HG02852 (cell line): ENCODE results near the gene MAPRE2.

Source experiments
- ATAC-seq: cut with Tn5 transposase; IDR thresholded peaks from one replicate; pipeline ENCODE4 v1.9.1; 2021; ENCODE audit warnings: mild to moderate bottlenecking, moderate library complexity; ENCODE audit not compliant: unreplicated experiment

The MAPRE2 gene

DNA sequence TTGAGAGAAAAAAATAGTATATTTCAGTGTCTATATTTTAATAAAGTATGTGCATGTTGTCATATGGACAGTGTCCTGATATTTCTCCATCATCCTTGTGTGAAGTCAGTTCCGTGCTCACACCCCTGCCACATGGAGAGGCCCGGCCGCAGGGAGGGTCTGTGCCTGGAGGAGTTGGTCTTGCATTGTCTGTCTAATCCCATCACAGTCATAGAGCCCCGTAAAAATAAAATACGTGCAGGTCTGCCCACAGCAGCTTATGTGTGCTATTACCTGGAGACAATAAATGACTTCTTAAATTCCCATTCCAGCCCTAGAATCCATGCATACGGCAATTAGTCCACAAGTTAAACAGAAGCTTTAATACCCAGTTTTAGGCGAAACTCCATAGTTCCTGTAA lies 20.1 kb downstream of the MAPRE2 start:
- no peak for ATAC-seq

DNA sequence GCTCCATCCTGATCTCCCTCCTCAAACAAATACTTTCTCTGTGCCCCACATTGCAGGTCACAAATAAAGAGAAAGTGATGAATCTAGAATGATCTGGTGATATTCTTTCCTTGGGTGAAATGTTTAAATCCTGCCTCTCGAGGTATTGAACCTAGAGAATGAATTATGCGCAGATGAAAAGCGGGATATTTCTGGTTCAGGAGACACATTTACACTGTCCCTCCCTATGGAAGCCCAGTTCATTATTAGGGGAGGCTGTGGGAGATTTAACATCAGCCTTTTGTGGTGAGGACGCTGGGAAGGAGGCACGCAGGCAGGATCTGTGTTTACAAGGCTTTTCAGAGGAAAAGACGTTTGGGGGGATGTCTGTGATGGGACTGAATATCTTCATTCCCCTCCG lies 20.6 kb downstream of the MAPRE2 start:
- ATAC-seq: no peak

DNA sequence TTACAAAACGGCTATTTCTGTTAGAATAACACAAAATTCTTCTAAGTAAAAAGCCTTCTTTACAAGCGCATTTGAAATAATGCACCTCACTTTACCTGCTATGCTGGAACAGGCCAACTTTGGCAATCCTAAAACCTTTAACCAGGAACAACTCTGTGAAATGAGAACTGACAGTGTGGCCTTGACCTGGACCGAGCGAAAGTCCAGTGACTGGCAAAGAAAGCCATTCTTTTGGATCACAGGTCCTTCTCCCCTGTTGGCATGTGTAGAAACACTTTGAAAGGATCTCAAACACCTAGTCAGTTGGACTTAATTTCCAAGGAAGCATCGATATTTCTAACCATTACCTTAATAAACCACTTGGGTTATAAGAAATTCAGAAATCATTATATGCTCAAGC lies 21.2 kb downstream of the MAPRE2 start:
- ATAC-seq: no peak

DNA sequence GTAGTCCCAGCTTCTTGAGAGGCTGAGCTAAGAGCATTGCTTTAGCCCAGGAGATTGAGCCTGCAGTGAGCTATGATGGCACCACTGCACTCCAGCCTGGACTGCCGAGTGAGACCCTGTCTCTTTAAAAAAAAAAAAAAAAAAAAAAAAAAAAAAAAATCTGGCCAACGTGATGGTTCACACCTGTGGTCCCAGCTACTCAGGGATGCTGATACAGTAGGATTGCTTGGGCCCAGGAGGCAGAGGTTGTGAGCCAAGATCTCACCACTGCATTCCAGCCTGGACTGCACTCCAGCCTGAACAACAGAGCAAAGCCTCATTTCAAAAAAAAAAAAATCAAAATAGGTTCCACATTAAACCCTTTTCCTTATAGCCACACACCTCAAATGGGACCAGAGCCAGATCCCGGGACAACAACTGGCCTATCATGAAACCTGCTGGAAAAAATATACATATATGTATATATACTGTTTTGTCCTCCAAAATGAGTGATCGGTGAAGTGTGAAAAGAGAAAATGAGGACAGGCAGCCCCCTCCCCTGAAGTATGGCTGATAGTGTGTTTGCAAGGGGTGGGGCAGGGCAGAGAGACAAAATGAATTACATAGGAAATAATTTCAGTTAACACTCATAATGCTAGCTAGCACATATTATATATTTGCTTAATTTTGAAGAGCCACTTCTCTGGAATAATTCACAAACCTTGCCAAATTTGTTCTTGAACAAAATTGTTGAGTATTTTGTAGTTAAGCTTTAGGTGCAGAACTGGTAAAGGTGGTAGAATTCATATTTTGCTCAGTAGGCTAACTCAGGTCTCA lies 22.9 kb downstream of the MAPRE2 start:
- no peak for ATAC-seq

DNA sequence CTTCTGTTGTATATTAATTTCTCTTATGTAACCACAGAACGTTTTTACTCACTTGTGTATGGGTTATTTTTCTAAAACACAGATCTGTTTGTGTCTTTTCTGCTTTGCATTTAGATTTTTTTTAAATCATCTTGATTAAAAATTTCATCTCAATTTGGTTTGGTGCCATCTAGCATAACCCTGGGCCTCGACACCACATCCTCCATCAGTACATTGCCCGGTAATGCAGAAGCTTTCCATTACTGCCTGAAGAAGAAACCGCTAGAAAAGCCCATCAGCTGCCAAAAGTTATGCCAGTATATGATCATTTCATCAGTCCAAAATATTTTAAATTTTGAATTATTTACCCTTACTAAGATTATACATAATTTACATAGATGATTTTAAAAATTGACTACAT lies 26.2 kb downstream of the MAPRE2 start:
- ATAC-seq: no peak

DNA sequence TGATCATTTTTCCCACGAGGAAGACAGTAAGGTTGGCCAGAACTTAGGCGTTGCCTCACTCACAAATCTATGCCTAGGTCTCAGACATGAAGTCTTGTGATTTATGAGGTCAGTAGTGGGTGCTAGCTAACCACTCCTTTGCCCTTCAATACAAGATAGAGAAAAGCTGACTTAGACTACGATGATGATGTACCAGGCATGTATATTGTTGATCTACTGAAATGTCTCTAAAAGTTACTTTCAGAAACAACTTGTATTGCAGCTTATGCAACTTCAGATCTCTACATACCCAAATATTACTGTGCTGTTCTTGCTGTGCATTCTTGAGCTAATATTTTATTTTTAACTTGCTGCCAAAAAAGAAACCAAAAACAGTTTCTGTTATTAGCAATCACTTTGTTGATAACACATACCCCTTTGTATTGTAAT lies 30.6 kb downstream of the MAPRE2 start:
- no peak for ATAC-seq

DNA sequence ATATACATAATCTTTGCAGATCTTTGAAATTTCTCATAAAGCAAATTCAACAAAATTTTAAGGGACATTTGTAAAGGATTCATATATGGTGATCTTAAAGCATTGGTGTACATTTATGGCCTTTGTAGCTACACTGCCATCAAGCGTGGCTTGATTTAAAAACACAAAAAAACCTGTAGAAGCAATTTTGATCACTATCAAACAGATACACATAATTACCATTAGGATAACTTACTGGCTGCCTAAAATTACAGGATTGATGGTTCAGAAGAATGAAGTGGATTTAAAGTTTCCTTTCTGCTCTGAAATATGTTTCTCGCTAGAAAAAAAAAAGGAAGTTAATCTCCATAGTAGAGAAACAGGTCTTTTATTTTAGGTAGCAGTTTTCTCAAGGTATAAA lies 31.4 kb downstream of the MAPRE2 start:
- no peak for ATAC-seq

DNA sequence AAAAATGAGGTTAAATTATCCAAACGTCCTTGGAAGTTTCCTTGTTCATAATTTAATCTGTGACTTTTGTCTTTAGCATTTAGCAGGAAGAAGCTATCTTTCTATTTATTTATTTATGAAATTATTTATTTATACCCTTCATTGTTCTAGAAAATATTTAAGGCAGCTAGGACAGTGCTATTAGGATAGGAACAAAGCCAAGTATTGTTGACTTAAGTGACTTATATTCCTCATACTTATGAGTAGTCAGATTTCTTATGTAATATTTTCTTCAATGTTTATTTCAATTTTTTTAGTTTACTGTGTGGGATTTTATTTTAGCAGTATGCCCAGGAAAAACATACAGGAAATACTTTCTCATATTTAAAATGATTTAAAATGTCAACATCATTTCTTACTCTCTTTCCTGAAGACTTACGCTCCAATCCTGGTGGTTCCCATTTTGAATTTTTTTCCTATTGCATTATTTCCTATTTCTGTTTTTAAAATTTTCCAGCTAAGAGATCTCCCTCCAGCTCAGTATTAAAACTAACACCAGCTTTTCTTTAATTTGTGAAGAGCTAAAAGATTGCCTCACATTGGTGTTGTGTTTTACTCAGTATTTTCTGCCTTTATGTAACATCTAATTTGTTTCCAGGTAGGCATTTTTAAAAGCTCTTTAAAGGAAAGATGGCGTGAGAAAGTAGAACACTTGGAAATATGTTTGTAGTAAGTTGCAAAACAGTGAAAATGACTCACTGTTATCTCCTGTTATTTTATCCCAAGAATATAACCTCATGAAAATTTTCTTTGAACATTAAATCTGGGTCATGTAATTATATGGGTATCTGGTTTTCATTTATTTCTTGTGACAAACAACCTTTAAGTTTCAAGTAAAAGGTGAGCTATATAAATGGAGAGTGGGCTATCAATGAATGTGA lies 32.2 kb downstream of the MAPRE2 start:
- ATAC-seq: no peak

DNA sequence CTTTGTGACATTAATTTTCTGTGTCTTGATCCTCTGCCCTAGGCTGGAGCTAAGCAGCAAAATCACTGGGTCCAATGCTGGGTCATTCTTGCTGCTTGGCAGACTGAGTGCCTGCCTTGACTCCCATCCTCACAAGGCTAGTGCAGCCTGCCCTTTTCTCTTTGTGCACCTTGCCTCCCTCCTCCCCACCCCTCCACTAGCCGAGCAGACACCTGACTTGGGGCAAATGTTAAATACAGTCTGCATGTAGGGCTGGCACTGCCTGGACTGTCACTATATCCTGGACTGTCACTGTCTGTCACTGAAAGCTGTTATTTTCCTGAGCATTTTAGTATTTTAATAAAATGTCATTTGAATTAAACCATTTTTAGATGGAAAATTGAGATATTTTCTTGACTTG lies 33.4 kb downstream of the MAPRE2 start:
- ATAC-seq: no peak

DNA sequence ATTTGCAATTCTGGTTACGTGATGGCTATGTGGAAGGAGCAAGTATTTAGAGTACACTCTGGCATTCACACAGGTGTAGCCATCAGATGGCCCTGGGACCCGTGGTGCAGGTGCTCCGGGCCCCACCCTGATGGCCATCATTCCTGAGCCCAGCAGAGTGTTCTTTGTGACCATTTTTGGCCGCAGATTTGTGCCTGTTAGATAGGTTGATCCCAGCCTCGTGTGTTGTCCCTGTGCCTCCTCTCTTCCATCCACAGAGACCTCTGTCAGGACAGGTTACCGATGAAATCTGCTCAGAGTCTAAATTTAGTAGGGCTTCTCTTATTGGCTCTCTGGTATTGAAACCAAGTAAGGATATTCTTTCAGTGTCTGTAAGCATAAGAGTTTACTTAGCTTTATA lies 33.9 kb downstream of the MAPRE2 start:
- no peak for ATAC-seq

DNA sequence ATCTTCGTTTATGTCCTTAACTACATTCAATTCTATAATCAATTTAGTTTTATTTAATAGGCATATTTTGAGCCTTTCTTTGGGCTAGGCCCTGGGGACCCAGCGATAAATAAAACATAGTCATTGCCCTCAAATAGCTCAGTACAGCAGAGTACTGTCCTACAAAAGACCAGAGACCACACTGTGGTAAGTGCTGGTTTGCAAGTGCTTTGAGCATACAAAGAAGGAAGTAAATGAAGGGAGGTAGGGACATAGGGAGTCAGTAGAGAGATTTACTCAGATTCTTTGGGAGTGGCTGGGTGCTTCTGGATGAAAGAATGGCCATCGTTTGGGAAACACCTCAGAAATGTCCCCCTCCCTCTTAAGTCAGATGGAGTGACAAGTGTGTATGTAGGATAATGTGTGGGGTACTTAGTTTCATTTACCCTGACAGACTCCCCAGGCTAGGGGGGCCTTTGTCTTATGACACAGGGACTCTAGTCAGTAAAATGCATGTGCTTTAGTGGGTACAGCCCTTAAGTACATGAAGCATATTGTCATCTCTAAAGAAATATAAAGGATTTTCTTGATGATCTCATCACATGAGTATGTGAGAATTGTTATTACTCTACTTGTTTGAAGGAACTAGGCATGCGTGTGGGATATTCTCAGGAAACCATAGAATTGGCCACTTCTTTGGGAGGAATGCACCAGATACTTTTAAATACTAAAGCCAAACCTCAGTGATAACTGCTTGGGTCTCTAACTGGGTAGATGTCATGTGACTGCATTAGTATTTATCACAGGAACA lies 35.1 kb downstream of the MAPRE2 start:
- no peak for ATAC-seq

DNA sequence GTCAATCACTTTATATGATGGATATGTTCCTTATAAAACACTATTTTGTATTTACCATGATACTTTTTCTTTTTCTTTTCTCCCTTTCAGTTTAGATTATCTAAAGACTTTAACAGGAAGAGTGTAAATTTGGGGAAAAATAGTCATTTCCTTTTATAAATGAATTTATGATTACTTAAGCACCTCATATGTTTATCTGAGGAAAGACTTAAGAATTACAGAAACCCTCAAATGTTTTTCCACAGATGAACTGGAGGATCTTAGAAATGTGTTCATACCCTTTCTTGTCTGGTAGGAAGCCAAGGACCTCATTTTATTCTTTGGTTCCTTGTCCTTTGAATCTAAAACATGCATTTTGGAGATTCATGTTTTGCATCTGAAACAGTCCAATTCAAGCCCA lies 36.7 kb downstream of the MAPRE2 start:
- no peak for ATAC-seq

DNA sequence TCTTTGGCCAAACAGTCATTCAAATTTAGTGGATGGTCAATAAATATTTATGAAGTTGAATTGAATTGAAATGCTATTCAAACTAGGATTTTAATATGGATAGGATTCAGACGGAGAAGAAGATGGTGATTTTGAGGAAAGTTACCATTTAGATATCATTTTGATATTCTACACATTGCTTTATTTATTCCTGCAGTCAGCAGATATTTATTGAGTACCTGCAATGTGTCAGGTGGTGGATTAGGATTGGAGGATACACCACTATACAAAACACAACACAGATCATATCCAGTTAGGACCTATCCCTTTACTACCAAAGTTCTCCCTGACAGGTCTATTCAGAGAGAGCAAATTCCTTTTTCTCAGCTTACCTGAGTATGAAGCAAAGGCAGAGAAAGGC lies 38.8 kb downstream of the MAPRE2 start:
- no peak for ATAC-seq

DNA sequence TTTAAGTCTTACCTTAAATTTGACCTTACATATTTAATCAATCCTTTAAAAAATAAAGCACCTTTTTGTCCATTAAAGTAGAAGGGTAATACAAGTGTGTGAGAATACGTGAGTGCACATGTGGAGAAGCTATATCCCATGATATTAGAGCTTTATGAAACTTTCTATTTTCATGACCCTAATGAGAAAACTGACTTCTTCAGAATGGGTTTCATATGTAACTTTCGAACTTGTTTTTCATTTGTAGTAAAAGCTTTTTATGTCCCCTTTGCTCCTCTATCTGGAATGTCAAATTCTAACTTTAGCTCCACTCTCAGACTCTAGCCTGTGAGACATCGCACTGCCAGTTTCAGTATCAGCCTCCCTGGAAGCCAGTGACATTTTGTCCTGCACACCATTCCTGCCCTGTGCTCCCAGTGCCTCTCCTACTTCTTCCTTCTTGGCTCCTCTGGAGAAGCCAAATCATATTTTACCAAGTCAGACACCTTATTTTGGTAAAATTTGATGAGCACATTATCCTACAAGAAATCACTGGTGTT lies 42.0 kb downstream of the MAPRE2 start:
- ATAC-seq: no peak

DNA sequence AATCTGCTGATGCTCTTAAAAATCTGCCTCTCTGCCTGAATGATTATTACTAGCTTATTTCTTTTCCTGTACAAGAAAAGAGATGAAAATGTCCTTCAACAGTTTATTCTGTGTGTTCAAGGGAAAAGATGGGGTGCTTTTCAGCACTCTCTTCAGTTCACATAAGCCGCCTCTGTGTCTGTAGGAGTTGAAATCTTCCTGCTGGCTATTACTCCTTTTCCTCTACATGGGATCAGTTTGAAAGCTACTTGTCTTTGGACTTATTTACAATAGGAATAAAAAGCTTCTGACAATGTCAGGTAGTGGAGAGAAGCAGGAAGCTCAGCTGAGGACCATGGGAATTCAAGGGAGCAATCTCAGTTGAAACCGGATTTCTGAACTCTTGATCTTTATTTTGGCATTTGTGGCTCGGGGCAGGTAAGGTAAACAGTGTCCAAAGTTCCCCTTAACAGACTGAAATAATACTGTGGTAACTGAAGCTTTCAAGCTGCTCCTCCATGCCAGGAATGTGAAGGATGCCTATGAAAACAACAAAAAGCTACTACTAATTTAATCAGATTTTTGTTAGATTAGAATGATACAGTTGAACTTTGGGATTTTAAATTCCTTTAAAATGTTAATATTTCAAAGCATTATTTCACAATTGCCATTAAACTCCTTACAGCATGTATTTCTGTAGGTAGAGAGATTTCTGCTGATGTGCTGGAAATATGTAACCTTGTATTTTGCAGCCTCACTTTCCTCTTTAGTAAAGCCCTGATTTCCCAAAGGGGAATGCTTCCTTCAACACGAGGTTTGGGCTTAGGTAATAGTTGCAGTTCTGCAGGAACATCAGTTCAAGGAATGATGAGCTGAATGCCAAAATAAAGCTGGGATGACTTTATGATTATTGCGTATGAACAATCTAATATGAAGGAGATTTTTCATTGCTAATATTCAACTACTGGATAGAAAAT lies 43.6 kb downstream of the MAPRE2 start:
- no peak for ATAC-seq

DNA sequence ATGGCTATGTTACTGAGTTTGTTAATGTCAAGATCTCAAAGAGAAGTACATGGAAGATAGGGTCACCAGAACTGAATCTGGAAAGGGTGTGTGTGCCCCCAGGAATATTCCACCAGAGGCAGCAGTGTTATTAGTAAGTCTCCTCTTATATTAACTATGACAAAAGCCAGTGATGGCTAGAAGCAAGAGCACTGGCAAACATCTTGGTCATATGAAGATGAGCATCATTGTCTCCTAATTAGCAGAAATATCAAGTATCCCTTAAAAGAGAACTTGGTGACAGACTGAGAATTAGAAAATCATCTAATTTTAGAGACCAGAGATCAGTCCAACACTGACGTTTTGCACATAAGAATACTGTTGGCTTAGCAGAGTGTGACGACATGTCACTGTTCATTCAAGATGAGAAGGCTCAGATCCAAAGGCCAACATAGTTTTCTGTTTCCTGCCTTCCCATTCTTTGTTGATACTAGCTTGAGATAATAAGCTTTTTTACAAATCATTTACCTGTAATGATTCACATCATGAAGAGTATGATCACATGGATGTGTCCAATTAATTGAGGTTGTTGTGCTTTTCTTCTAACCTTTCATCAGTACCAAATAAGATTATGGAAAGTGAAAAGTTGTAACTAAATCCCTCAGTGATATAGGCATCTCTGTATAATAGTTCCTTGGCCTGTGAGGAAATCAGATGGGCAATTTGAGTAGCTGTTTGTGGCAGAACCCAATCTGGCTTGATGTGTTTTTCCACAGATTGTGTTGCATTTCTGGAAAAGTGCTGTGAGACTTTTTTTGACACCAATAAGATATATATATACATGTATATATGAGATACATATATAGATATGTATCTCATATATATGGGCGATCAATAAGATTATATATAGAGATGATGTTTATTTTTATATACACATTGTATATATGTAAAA lies 44.5 kb downstream of the MAPRE2 start:
- ATAC-seq: no peak

DNA sequence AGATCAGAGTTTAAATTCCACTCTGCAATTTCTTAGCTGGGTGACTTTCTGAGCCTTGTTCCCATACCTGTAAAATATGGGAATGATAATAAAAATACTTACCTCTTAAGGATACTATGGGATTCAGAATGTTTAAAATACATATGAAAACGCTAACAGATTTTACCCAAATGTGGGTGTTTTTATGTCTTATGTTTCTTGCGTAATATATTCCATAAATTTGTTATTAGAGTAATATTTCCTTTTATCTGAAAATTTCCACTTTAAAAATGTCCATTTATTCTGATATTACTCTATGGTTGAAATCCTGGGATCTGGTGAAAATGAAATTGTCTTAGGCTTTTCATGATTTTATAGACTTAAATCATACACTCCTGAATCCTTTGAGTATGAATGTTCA lies 45.5 kb downstream of the MAPRE2 start:
- ATAC-seq: no peak

DNA sequence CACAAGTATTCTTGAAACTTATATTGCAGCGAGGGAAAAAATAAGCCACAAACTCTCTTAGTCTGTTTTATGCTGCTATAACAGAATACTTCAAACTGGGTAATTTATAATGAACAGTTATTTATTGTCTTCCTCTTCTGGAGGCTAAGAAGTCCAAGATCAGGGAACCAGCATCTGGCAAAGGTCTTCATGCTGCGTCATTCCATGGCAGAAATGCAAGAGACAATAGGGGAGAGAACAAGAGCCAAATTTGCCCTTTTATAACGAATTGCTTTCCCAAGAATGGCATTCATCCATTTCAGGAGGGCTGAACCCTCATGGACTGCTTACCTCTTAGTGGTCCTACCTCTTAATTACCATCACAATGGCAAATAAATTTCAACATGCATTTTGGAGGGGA lies 46.5 kb downstream of the MAPRE2 start:
- ATAC-seq: no peak

DNA sequence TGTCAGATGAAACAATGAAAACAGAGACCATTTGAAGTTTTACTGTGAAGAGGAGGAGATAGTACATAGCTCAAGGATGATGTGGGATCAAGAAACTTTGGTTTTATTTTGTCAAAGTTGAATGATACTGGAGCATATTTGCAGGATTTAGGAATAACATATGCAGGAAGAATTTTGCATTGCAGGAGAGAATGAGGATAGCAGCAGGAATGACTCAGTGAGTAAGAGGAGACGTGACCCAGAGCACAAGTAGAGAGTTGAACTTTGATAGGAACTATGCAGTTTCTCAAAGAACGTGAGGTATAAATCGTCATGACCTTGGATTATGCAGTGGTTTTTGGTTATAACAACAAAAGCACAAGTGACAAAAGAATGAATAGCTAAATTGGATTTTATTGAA lies 47.7 kb downstream of the MAPRE2 start:
- ATAC-seq: no peak
